Posterior cingulate gyrus (tissue), 11 donors: ENCODE measurements around the gene MS4A4A.
A peak's percentile ranks its signal among the peaks of the same experiment; 100 is the strongest.
"Not testable (repeated sequence)": the region's sequence is repeated elsewhere in the genome, so short reads cannot be mapped to it uniquely, and the experiment has no call there.

ENCODE experiments used
- DNase-seq, 10 donors: peaks; one replicate each; pipeline versions ENCODE4 v3.0.0 to v3.0.0-alpha.2; 2020 to 2021; ENCODE audit warnings: mixed read lengths in 3 of 10
- intact Hi-C: fragments of 100-400 bp; cut with DNase I; formaldehyde crosslinking; loops from one replicate; pipeline ENCODE4 v1.15.1; 2023

MS4A4A gene

DNA sequence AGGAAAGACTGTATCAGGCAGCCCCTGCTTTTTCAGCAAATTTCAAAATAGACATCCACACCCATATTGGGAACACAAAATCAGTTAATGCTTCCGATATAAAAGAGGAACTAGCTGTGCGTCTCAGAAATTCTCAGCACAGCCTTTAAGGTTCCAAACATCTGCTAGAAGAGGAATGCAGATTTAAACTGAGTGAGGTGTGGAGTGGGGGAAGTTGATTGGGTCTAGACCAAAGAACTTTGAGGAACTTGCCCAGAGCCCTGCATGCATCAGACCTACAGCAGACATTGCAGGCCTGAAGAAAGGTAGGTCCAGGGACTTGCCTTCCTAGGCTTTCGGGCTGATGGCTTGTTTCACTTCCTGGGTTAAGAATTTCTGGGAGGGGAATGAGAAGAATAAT, at the start of gene MS4A4A:
Gene MS4A4A, plus strand, starts transcription at position 255 of the 400 bp plus-strand sequence. Its CDS starts 10 bp downstream, at position 265.
- intact Hi-C loops: no loop called here
- no peak for DNase-seq

GRCh38 chr11:60230681-60231080, 49.8 kb upstream of the MS4A4A start:
- intact Hi-C loops: no loop called here
- DNase-seq: no peak

GRCh38 chr11:60235321-60235720, 45.1 kb upstream of the MS4A4A start:
- no peak for DNase-seq
- intact Hi-C loops: no loop called here

DNA sequence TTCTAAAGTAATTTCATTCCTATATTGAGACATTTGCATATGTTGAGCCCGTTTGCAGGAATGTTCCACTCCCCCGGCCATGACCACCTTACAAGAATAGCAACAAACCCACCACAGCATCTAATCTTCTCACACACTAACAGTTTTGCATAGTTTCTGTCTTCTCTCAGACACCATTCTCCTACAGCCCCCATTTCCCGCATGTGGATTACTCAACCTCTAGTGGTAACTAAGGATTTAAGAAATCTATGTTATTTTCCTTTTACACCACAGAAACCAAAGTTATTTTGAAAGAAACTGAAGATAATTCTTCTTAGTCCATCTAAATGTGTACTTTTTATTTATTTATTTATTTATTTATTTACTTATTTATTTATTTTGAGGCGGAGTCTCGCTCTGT, 39.8 kb upstream of the MS4A4A start:
- DNase-seq: no peak
- intact Hi-C loops: no loop called here

DNA sequence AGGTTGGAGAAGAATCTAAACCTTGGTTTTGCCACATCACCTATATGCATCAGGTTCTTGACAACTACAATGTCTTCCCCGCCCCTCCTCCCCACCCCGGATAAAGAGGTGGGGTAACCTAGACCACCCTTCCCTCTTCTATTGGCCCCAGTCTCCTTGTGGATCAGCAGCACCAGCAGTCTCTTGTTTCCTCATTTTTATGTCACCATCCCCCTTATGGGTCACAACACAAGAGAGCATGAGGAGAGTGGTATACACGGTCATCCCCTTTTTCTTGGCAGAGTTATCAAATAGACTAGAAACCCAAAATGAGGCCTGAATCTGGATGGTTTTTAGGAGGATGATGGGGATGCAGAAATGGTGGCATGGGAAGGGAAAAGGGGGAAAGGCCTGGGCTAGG, 38.7 kb upstream of the MS4A4A start:
- intact Hi-C loops: no loop called here
- DNase-seq: no peak

- no peak for DNase-seq
- intact Hi-C loops: no loop called here
Observed at GRCh38 chr11:60242740-60243239, 37.7 kb upstream of the MS4A4A start, which contains the start of gene MS4A4E. Gene MS4A4E, minus strand, starts transcription at chr11:60243137. Its CDS starts 13,082 bp downstream, at chr11:60230055.

DNA sequence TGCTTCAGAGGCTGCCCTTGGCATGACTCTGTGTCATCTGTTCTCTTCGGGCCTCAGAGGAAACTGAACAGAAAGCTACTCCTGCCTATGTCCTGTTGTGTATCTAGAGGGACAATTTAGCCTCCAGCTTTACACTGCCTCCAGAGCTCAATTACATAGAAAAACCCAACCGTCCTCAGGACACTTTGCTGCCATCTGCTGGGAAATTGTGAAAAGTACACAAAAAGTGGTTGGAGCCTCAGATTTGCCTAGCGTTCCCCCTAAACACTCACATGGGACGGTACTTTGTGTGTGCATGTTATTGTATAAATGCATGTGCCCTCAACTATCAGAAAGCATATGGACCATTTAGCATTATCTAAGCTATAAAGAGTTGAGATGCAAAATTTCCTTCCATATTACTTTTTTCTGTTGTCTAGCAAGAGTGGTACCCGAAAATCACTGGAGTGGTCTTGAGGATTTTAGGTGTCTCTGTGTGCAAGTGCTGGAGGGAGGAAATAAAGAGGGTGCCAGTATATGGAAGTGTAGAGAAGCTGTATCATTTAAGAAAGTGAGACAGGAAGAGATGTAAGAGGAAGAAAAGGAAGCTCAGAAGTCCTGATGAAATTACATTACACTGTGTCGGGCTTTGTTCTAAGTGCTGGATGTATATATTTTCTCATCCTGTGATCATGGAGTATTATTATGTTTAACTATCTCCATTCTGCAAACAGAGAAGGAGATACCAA, 28.8 kb upstream of the MS4A4A start:
- intact Hi-C loops: loop anchor here (5.0 kb wide), 1 partner anchor 429 kb away; no protein-coding TSS in a partner anchor
- no peak for DNase-seq

GRCh38 chr11:60252213-60253108, 28.0 kb upstream of the MS4A4A start:
- intact Hi-C loops: loop anchor here (5.0 kb wide), 1 partner anchor 430 kb away; no protein-coding TSS in a partner anchor
- DNase-seq: no peak

GRCh38 chr11:60257956-60258722, 22.3 kb upstream of the MS4A4A start:
- DNase-seq: no peak
- intact Hi-C loops: no loop called here

DNA sequence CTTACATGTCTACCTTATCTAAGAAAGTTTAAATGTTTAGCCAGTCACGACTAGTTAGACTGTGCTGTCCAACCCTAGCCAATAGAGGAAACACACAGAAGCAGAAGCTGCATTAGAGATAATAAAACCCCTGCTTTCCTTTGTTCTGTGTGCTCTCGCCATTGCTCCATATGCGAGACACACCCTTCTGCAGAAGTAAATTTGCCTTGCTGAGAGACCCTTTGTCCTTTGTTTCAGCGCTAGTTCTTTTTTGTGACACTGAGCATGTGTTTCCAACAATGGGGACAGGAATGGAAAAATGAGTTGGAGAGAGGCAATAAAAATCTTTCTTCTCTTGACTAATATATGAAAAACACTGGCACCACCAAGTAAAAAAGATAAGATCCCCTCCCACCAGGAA, 19.5 kb upstream of the MS4A4A start:
- DNase-seq: no peak
- intact Hi-C loops: no loop called here

DNA sequence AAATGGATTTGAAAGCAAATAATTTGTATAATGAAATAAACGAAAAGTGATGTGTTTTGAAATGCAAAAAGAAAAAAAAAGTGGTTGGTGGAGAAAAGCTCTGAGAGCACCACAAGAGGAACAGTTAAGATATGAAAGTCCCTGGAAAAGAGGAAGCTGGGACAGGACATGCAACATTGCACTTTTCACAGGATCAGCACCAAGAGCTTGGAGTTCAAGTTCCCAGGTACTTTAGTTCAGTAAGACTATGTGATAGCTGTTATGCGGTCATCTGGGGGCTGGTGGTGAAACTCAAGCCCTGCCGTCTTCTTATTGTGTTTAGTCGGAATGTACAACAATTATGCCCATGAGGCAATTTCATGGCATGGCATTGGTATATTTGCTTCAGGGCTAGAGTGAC, 17.1 kb upstream of the MS4A4A start:
- peak in 1 of 10 donors; percentile 58 for DNase-seq
- intact Hi-C loops: no loop called here

- no peak for DNase-seq
- intact Hi-C loops: loop anchor here (1.0 kb wide), 1 partner anchor 354 kb away; no protein-coding TSS in a partner anchor
Observed at GRCh38 chr11:60264644-60265043, 15.8 kb upstream of the MS4A4A start.

DNA sequence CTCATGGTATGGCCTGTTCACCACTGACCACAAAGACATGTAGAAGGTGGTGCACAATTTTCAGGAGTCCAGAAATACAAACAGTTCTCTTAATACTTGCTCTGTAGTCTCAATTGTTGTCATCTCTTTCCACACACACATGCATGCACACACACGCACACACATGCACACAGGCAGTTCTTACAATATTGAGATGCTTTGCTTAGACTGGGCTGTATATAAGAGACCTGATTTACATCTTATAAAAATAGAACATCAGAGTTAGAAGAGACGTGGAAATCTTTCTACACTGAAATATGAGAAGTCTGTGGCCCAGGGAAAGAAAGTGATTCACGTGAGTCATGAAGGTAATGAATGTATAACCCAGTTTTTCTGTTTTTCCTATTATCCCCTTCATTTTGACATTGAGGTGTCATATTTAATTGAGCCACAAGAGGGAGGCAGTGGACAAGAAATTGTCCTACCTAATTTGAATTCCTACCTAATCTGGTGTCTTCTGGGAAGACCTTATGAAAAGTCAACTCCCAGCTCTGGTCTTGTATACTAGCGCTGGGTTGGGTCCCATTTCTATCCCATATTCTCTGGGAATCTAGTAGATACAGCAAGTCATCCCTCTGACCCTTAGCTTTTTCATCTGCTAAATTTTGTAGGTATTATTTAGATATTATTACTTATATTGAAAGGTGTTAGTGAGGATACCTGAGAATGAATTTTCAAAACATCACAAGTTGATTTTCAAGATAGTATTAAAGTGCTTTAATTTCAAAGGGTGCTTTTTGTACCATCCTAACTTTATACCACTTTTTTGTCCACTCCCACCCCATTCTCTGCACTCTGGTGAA, 14.9 kb upstream of the MS4A4A start:
- intact Hi-C loops: loop anchor here (1.0 kb wide), 1 partner anchor 353 kb away; no protein-coding TSS in a partner anchor
- DNase-seq: no peak

DNA sequence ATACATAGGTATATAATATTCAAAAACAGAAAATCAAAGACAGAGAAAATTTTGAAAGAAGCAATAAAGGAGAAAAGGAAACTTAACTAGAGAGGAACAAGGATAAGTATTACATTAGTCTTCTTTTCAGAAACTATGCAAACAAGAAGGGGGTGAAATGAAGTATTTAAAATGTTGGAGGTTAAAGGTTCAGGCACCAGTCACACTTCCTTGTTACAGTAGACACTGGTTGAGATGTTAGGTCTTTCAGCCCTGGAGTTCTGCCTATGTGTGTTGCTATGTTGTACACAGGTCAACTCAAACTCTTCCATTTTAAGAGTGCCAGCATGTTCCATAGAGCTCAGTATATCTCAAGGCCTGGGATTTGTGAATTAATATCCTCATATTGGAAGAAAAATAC, 6.0 kb upstream of the MS4A4A start:
- intact Hi-C loops: no loop called here
- DNase-seq: no peak

GRCh38 chr11:60281485-60281884, 1.0 kb downstream of the MS4A4A start:
- intact Hi-C loops: no loop called here
- DNase-seq: no peak

DNA sequence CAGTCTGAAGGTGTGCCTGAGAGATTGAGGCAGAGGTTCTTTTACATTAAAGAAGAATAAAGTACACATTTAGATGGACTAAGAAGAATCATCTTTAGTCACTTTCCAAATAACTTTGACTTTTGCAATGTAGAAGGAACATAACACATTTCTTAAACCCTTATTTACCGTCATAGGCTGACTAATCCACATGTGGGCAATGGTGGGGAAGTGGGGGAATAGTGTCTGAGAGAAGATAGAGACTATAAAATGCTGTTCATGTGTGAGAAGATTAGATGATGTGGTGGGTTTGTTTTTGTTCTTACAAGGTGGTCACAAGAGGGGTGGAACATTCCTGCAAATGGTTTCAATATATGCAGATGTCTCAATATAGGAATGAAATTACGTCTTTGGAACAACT, 1.8 kb downstream of the MS4A4A start:
- intact Hi-C loops: no loop called here
- DNase-seq: no peak

DNA sequence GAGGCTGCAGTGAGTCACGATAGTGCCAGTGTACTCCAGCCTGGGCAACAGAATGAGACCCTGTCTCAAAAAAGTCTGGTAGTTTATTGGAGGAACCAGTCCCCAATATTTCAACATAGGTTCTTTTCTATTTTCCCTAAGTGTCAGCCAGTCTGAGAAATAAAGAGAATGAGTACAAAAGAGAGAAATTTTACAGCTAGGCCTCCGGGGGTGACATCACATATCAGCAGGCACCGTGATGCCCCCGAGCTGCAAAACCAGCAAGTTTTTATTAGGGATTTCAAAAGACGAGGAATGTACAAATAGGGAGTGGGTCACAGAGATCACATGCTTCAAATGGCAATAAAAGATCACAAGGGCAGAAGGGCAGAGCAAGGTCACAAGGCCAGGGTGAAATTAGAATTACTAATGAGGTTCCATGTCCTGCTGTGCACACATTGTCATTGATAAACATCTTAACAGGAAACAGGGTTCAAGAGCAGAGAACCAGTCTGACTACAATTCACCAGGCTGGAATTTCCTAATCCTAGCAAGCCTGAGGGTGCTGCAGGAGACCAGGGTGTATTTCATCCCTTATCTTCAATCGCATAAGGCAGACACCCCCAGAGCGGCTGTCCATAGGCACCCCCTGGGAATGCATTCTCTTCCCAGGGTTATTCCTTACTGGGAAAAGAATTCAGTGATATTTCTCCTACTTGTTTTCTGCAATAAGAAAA, 5.1 kb downstream of the MS4A4A start:
- intact Hi-C loops, DNase-seq: not testable (repeated sequence)

DNA sequence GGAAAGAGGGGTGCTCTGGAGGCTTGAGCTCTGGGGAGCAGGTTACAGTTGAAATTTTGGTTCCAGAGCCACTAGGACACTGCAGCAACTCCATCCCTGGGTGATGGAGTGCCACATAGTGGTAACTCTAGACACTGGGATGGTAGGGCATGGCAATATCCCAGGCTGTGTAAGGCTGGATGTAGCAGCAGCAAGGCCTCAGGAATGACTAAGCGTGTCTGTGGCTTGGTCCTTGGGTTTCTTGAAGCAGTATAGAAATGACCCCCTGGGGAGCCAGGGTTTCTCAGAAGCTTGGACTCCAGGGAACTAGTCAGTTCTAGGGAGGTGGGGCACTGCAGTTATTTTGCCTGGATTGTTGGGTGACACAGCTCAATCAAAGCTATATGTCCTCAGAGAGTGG, 8.1 kb downstream of the MS4A4A start:
- DNase-seq: no peak
- intact Hi-C loops: no loop called here

GRCh38 chr11:60292145-60292544, 11.7 kb downstream of the MS4A4A start:
- intact Hi-C loops: no loop called here
- no peak for DNase-seq
